CD8-positive, alpha-beta memory T cell (primary cell): ENCODE data around the gene GULP1. TPM values are rescaled to one million over a fixed set of nuclear protein-coding genes. Genes with fewer than 3 reads are reported as not detected.

Experiments used
- CTCF ChIA-PET: fragments of 350-600 bp; sonication (Branson Sonifier 250); formaldehyde crosslinking; loops from one replicate; lab custom pipeline; 2021; ENCODE audit warnings: antibody characterized with exemption; lab: Charles Lee
- POLR2A ChIA-PET: fragments of 350-600 bp; sonication (Branson Sonifier 250); formaldehyde crosslinking; loops from one replicate; lab custom pipeline; 2021; ENCODE audit warnings: antibody characterized with exemption; lab: Charles Lee
- DNase-seq, 5 donors: peaks; one replicate each; pipeline versions ENCODE4 v3.0.0 to v3.0.0-alpha.2; 2020 to 2022; ENCODE audit warnings: mixed read lengths in 1 of 5
- H3K27ac ChIP-seq: one replicate; pipeline ENCODE4 v1.7.0; 2013; ENCODE audit warnings: low read depth, mild to moderate bottlenecking, low read length, moderate library complexity
- H3K27me3 ChIP-seq: 2 replicates; pipeline ENCODE4 v1.7.0; 2013; ENCODE audit warnings: low read length, mild to moderate bottlenecking; ENCODE audit not compliant: insufficient read depth, poor library complexity, severe bottlenecking
- H3K36me3 ChIP-seq: 2 replicates; pipeline ENCODE4 v1.7.0; 2013; ENCODE audit warnings: mild to moderate bottlenecking, low read length, moderate library complexity; ENCODE audit not compliant: insufficient read depth
- H3K4me1 ChIP-seq: 2 replicates; pipeline ENCODE4 v1.7.0; 2013; ENCODE audit warnings: mild to moderate bottlenecking, low read length, moderate library complexity; ENCODE audit not compliant: insufficient read depth
- H3K4me3 ChIP-seq: 2 replicates; pipeline ENCODE4 v1.7.0; 2013; ENCODE audit warnings: mild to moderate bottlenecking, low read length
- H3K9me3 ChIP-seq: 2 replicates; pipeline ENCODE4 v1.7.0; 2013; ENCODE audit warnings: mild to moderate bottlenecking, low read length
- H3K27ac Mint-ChIP-seq, 8 donors: one replicate each; pipeline ENCODE4 v1.8.0; 2020 to 2021; ENCODE audit warnings: mixed read lengths in 8 of 8, mild to moderate bottlenecking in 6 of 8, inconsistent platforms in 3 of 8, moderate library complexity in 3 of 8
- H3K27me3 Mint-ChIP-seq, 2 donors: one replicate each; pipeline ENCODE4 v1.8.0; 2020 to 2021; ENCODE audit warnings: mixed read lengths in 2 of 2, mild to moderate bottlenecking in 1 of 2, moderate library complexity in 1 of 2
- H3K36me3 Mint-ChIP-seq, 3 donors: one replicate each; pipeline ENCODE4 v1.8.0; 2020 to 2021; ENCODE audit warnings: mixed read lengths in 3 of 3, inconsistent platforms in 1 of 3, mild to moderate bottlenecking in 1 of 3
- H3K4me1 Mint-ChIP-seq, 3 donors: one replicate each; pipeline ENCODE4 v1.8.0; 2020 to 2021; ENCODE audit warnings: mixed read lengths in 3 of 3, inconsistent platforms in 1 of 3, mild to moderate bottlenecking in 1 of 3
- H3K4me3 Mint-ChIP-seq, 7 donors: one replicate each; pipeline ENCODE4 v1.8.0; 2020 to 2021; ENCODE audit warnings: mixed read lengths in 7 of 7, mild to moderate bottlenecking in 6 of 7, moderate library complexity in 4 of 7, inconsistent platforms in 2 of 7
- H3K9me3 Mint-ChIP-seq, 5 donors: one replicate each; pipeline ENCODE4 v1.8.0; 2020 to 2022; ENCODE audit warnings: mixed read lengths in 5 of 5, mild to moderate bottlenecking in 3 of 5, moderate library complexity in 2 of 5, inconsistent platforms in 1 of 5
- polyA plus RNA-seq: library from polyadenylated mRNA; unstranded; fragments of 300-500 nt; fragmentation: Illumina TruSeq; gene quantifications from one replicate; pipeline ENCODE4 v1.2.3, GENCODE V29; 2021
- total RNA-seq, 2 experiments: library from RNA; stranded (reverse); gene quantifications; one replicate each; pipeline ENCODE4 v1.2.3, GENCODE V29; 2021

Gene GULP1
- total and polyA plus RNA-seq, 3 experiments from 2014 or later, result not detected

DNA sequence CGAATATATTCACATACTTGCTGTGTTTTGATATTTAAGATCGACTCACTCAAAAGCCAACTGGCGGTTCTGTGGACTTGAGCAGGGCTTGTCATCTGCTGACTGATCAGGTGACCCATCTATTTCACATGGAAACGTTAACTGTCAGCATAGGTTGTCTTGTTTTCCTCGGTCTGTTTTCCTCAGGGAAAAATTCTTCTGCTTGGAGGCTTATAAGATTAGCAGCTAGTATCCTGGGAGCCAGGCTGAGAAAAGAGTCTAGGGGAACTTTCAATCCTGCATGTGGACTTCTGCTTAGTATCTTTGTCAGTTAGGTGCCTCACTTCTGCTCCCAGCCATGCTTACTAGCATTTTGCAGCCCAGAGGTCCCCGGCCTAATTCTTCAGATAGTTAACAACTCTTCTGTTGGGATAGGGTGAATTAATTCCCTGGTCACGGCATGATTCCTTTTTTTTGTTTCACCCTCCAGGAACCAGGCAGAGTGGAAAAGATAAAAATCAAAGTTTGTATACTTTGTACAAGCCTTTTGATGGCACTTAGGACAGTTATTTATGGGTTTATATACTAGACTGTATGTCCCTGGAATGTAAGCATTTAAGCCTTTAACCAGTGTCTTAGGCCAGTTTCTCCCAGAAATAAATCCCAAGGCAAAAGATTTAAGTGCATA lies 226.0 kb downstream of the GULP1 start:
- Histone ChIP-seq H3K27me3 (no peaks in the 10 kb centered on the region), H3K4me1 (no peaks in the 10 kb centered on the region), H3K9me3 (no peaks in the 10 kb centered on the region), H3K36me3 (no peaks in the 10 kb centered on the region), H3K4me3 (no peak overlapping the region), H3K27ac (no peak overlapping the region)
- Mint-ChIP-seq H3K27me3 (peaks cover 0 to 2% of the 10 kb centered on the region in 2 donors), H3K36me3 (no peaks in the 10 kb centered on the region), H3K4me3 (no peak overlapping the region), H3K9me3 (no peaks in the 10 kb centered on the region), H3K27ac (no peak overlapping the region), H3K4me1 (no peaks in the 10 kb centered on the region)
- ChIA-PET CTCF (no interaction called here), POLR2A (no interaction called here)
- DNase-seq, result no peak

GRCh38 chr2:188518381-188518780 lies 226.7 kb downstream of the GULP1 start:
- Mint-ChIP-seq H3K27me3 (peaks cover 0 to 2% of the 10 kb centered on the region in 2 donors), H3K9me3 (no peaks in the 10 kb centered on the region), H3K36me3 (no peaks in the 10 kb centered on the region), H3K27ac (no peak overlapping the region), H3K4me3 (no peak overlapping the region), H3K4me1 (no peaks in the 10 kb centered on the region)
- ChIA-PET CTCF (no interaction called here), POLR2A (no interaction called here)
- H3K27ac ChIP-seq, result no peak overlapping the region
- no peaks in the 10 kb centered on the region for H3K9me3 ChIP-seq
- H3K36me3 ChIP-seq, result no peaks in the 10 kb centered on the region
- no peaks in the 10 kb centered on the region for H3K4me1 ChIP-seq
- DNase-seq, result no peak
- no peak overlapping the region for H3K4me3 ChIP-seq
- no peaks in the 10 kb centered on the region for H3K27me3 ChIP-seq

DNA sequence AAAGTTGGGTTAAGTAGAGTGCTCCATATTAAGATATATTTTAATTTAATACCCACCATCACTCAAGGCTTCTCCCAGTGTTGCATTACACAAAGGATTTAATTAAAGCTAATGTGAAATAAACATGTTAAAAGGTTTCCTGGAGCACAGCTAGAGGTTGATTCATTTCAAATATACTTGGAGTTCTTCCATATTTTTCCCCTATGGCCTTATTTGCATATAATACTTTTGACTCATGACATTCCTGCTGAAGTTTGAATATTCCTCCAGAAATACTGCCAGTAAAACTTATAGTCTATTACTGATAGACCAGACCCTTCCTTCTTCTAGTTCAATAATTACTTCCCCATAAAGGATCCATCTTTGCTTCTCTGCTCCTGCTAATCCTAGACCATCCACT lies 227.5 kb downstream of the GULP1 start:
- POLR2A ChIA-PET, result no interaction called here
- H3K4me3 ChIP-seq, result no peak overlapping the region
- peaks cover 0 to 2% of the 10 kb centered on the region in 2 donors for H3K27me3 Mint-ChIP-seq
- no peaks in the 10 kb centered on the region for H3K4me1 ChIP-seq
- DNase-seq, result no peak
- CTCF ChIA-PET, result no interaction called here
- H3K4me3 Mint-ChIP-seq, result no peak overlapping the region
- H3K36me3 Mint-ChIP-seq, result no peaks in the 10 kb centered on the region
- H3K36me3 ChIP-seq, result no peaks in the 10 kb centered on the region
- H3K27ac Mint-ChIP-seq, result no peak overlapping the region
- no peaks in the 10 kb centered on the region for H3K9me3 ChIP-seq
- H3K27ac ChIP-seq, result no peak overlapping the region
- H3K27me3 ChIP-seq, result no peaks in the 10 kb centered on the region
- no peaks in the 10 kb centered on the region for H3K4me1 Mint-ChIP-seq
- no peaks in the 10 kb centered on the region for H3K9me3 Mint-ChIP-seq

- Mint-ChIP-seq H3K4me3 (no peak overlapping the region), H3K4me1 (no peaks in the 10 kb centered on the region), H3K27ac (no peak overlapping the region), H3K27me3 (peaks cover 0 to 2% of the 10 kb centered on the region in 2 donors), H3K36me3 (no peaks in the 10 kb centered on the region), H3K9me3 (no peaks in the 10 kb centered on the region)
- H3K27ac ChIP-seq, result no peak overlapping the region
- no peaks in the 10 kb centered on the region for H3K36me3 ChIP-seq
- no peaks in the 10 kb centered on the region for H3K9me3 ChIP-seq
- CTCF ChIA-PET, result no interaction called here
- POLR2A ChIA-PET, result no interaction called here
- DNase-seq, result no peak
- no peaks in the 10 kb centered on the region for H3K4me1 ChIP-seq
- H3K27me3 ChIP-seq, result no peaks in the 10 kb centered on the region
- no peak overlapping the region for H3K4me3 ChIP-seq
Measured at GRCh38 chr2:188522517-188522916, 230.8 kb downstream of the GULP1 start.

- ChIA-PET CTCF (no interaction called here), POLR2A (no interaction called here)
- H3K36me3 Mint-ChIP-seq, result no peaks in the 10 kb centered on the region
- H3K27me3 Mint-ChIP-seq, result peaks cover 0 to 2% of the 10 kb centered on the region in 2 donors
- no peaks in the 10 kb centered on the region for H3K36me3 ChIP-seq
- no peak overlapping the region for H3K27ac ChIP-seq
- H3K27me3 ChIP-seq, result no peaks in the 10 kb centered on the region
- no peaks in the 10 kb centered on the region for H3K9me3 Mint-ChIP-seq
- H3K4me1 Mint-ChIP-seq, result no peaks in the 10 kb centered on the region
- no peaks in the 10 kb centered on the region for H3K9me3 ChIP-seq
- no peak for DNase-seq
- no peaks in the 10 kb centered on the region for H3K4me1 ChIP-seq
- no peak overlapping the region for H3K4me3 ChIP-seq
- no peak overlapping the region for H3K4me3 Mint-ChIP-seq
- H3K27ac Mint-ChIP-seq, result no peak overlapping the region
Measured at GRCh38 chr2:188523919-188524318, 232.2 kb downstream of the GULP1 start.

DNA sequence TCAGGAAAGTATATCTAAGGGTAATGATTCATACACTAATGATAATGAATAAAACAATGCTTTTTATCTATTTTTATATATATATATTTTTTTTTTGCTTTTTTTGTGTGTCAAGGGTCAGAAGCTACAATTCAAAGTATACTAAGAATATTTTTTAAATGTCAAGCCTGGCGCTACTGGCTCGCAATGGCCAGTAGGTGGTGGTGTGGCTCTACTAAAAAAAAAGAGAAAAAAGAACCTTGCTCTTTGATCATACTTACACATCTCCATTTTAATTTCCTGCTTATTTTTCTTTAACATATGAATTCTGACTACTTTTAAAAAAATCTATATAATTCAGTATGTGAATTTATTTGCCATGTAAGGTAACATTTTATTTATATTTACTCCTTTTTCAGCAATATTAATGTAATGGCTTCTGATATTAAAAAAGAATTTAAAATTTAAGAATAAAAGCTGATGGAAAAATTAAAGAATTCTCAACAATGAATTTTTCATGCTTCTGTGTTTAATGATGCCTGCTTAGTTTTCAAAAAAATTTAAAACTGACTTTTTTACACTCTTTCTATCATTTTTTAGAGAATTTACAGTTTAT lies 232.9 kb downstream of the GULP1 start:
- no peaks in the 10 kb centered on the region for H3K9me3 ChIP-seq
- H3K4me3 Mint-ChIP-seq, result no peak overlapping the region
- H3K27ac ChIP-seq, result no peak overlapping the region
- no peaks in the 10 kb centered on the region for H3K27me3 ChIP-seq
- no peaks in the 10 kb centered on the region for H3K9me3 Mint-ChIP-seq
- no peak overlapping the region for H3K4me3 ChIP-seq
- no peaks in the 10 kb centered on the region for H3K36me3 ChIP-seq
- H3K27ac Mint-ChIP-seq, result no peak overlapping the region
- H3K36me3 Mint-ChIP-seq, result no peaks in the 10 kb centered on the region
- peak in 1 of 5 donors; percentile 37 for DNase-seq
- peaks cover 0 to 2% of the 10 kb centered on the region in 2 donors for H3K27me3 Mint-ChIP-seq
- H3K4me1 ChIP-seq, result no peaks in the 10 kb centered on the region
- H3K4me1 Mint-ChIP-seq, result no peaks in the 10 kb centered on the region
- CTCF ChIA-PET, result no interaction called here
- POLR2A ChIA-PET, result no interaction called here

DNA sequence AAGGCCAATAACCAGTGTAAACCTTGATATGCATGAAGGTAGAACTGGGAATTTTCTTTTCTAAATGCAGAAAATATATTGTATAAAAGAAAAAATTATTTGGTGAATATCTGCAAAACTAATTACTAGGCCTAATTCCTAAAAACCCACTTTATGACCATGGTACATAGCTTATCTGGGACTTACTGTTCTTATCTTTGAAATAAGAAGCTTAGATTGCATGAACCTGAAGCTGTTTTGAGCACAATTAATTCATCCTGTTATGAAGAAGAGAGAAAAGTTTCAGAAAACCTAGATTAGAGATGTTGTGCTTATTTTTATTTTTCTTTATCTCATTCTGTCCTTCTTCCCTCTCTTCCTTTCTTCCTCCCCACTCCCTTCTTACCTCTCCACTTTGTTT lies 235.0 kb downstream of the GULP1 start:
- H3K4me3 Mint-ChIP-seq, result no peak overlapping the region
- no peak overlapping the region for H3K27ac Mint-ChIP-seq
- no peaks in the 10 kb centered on the region for H3K4me1 Mint-ChIP-seq
- no peaks in the 10 kb centered on the region for H3K9me3 Mint-ChIP-seq
- Histone ChIP-seq H3K27ac (no peak overlapping the region), H3K36me3 (no peaks in the 10 kb centered on the region), H3K4me1 (no peaks in the 10 kb centered on the region), H3K4me3 (no peak overlapping the region), H3K9me3 (no peaks in the 10 kb centered on the region), H3K27me3 (no peaks in the 10 kb centered on the region)
- no peaks in the 10 kb centered on the region for H3K27me3 Mint-ChIP-seq
- CTCF ChIA-PET, result no interaction called here
- no peak for DNase-seq
- POLR2A ChIA-PET, result no interaction called here
- no peaks in the 10 kb centered on the region for H3K36me3 Mint-ChIP-seq

DNA sequence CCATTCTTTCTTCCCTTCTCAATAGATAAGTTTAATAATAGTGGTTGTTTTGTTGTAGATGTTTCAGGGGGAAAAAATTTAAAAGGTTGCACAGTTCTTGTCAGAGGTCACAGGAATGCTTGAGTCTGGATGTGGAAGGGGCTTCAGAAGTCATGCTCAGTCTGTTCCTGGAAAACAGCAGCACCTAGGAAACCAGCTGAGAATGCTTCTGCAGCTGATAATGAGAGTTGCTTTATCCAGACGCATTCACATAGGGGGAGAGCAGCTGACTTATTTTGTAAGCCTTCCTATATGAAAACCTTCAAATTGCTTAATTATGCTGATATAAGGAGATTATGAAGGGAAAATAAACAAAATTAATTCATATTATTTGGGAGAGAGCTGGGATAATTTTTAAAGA lies 235.5 kb downstream of the GULP1 start:
- Mint-ChIP-seq H3K4me1 (no peaks in the 10 kb centered on the region), H3K4me3 (no peak overlapping the region), H3K27ac (no peak overlapping the region), H3K36me3 (no peaks in the 10 kb centered on the region), H3K27me3 (no peaks in the 10 kb centered on the region), H3K9me3 (no peaks in the 10 kb centered on the region)
- H3K4me3 ChIP-seq, result no peak overlapping the region
- H3K27me3 ChIP-seq, result no peaks in the 10 kb centered on the region
- H3K27ac ChIP-seq, result no peak overlapping the region
- POLR2A ChIA-PET, result no interaction called here
- H3K36me3 ChIP-seq, result no peaks in the 10 kb centered on the region
- DNase-seq, result no peak
- H3K9me3 ChIP-seq, result no peaks in the 10 kb centered on the region
- CTCF ChIA-PET, result no interaction called here
- no peaks in the 10 kb centered on the region for H3K4me1 ChIP-seq
